GM12892 (cell line): ENCODE data around the gene SGCE.

ENCODE experiments used
- POLR2A ChIP-seq: IDR thresholded peaks from 2 replicates; pipeline ENCODE4 v1.6.1; 2011; ENCODE audit warnings: low read depth, low read length, control low read depth
- POLR2AphosphoS5 ChIP-seq: IDR thresholded peaks from 2 replicates; pipeline ENCODE4 v1.6.1; 2011; ENCODE audit warnings: low read depth, low read length, control low read depth

GRCh38 chr7:94633014-94633341, 23.0 kb downstream of the SGCE start:
- TF ChIP-seq POLR2A (no peak), POLR2AphosphoS5 (no peak)
